ENCODE data around the gene CRACDL.

The CRACDL gene

GRCh38 chr2:98833172-98833916, 102.7 kb downstream of the CRACDL start:
- Histone ChIP-seq H3K27me3 (ENCODE audit: low read depth) (no peaks in the 10 kb centered on the region), H3K36me3 (replicated peaks) (no peaks in the 10 kb centered on the region), H3K4me3 (no peak overlapping the region), H3K9me3 (no peaks in the 10 kb centered on the region), H3K4me1 (no peaks in the 10 kb centered on the region)
- in situ Hi-C loops (cut with MboI; ENCODE audit: low sequenced_read_pairs): loop anchor here (25.0 kb wide), 1 partner anchor 421 kb away; no protein-coding TSS in a partner anchor
- no peak for DNase-seq (ENCODE audit: low spot score in 2 of 2)

- no peaks in the 10 kb centered on the region for H3K9me3 ChIP-seq
- no peak overlapping the region for H3K4me3 ChIP-seq
- H3K4me1 ChIP-seq: no peaks in the 10 kb centered on the region
- no peak for DNase-seq (ENCODE audit: low spot score in 2 of 2)
- in situ Hi-C loops (cut with MboI; ENCODE audit: low sequenced_read_pairs): loop anchor here (25.0 kb wide), 1 partner anchor 420 kb away; no protein-coding TSS in a partner anchor
- H3K27me3 ChIP-seq (ENCODE audit: low read depth): no peaks in the 10 kb centered on the region
- no peaks in the 10 kb centered on the region for H3K36me3 ChIP-seq (replicated peaks)
These were observed 103.9 kb downstream of the CRACDL start for GRCh38 chr2:98832172-98832571.

- in situ Hi-C loops (cut with MboI; ENCODE audit: low sequenced_read_pairs): loop anchor here (25.0 kb wide), 1 partner anchor 418 kb away; no protein-coding TSS in a partner anchor
These were observed 105.4 kb downstream of the CRACDL start for GRCh38 chr2:98830571-98831145.

GRCh38 chr2:98829581-98830270, 106.3 kb downstream of the CRACDL start:
- Histone ChIP-seq H3K36me3 (replicated peaks) (no peaks in the 10 kb centered on the region), H3K27me3 (ENCODE audit: low read depth) (no peaks in the 10 kb centered on the region), H3K4me3 (no peak overlapping the region), H3K9me3 (no peaks in the 10 kb centered on the region), H3K4me1 (no peaks in the 10 kb centered on the region)
- DNase-seq (ENCODE audit: low spot score in 2 of 2): no peak
- in situ Hi-C loops (cut with MboI; ENCODE audit: low sequenced_read_pairs): loop anchor here (25.0 kb wide), 1 partner anchor 417 kb away; no protein-coding TSS in a partner anchor

More at GRCh38 chr2:98830571-98831145, 105.4 kb downstream of the CRACDL start:
- Histone ChIP-seq H3K36me3 (replicated peaks) (no peaks in the 10 kb centered on the region), H3K9me3 (no peaks in the 10 kb centered on the region), H3K4me1 (no peaks in the 10 kb centered on the region), H3K27me3 (ENCODE audit: low read depth) (no peaks in the 10 kb centered on the region), H3K4me3 (no peak overlapping the region)
- no peak for DNase-seq (ENCODE audit: low spot score in 2 of 2)

GRCh38 chr2:98828793-98829371, 107.1 kb downstream of the CRACDL start:
- H3K36me3 ChIP-seq (replicated peaks): no peaks in the 10 kb centered on the region
- H3K9me3 ChIP-seq: no peaks in the 10 kb centered on the region
- no peak for DNase-seq (ENCODE audit: low spot score in 2 of 2)
- H3K4me1 ChIP-seq: no peaks in the 10 kb centered on the region
- in situ Hi-C loops (cut with MboI; ENCODE audit: low sequenced_read_pairs): loop anchor here (25.0 kb wide), 1 partner anchor 417 kb away; no protein-coding TSS in a partner anchor
- no peak overlapping the region for H3K4me3 ChIP-seq
- H3K27me3 ChIP-seq (ENCODE audit: low read depth): no peaks in the 10 kb centered on the region

- Histone ChIP-seq H3K4me3 (no peak overlapping the region), H3K36me3 (replicated peaks) (no peaks in the 10 kb centered on the region), H3K4me1 (no peaks in the 10 kb centered on the region), H3K27me3 (ENCODE audit: low read depth) (no peaks in the 10 kb centered on the region), H3K9me3 (no peaks in the 10 kb centered on the region)
- in situ Hi-C loops (cut with MboI; ENCODE audit: low sequenced_read_pairs): loop anchor here (25.0 kb wide), 1 partner anchor 416 kb away; no protein-coding TSS in a partner anchor
- no peak for DNase-seq (ENCODE audit: low spot score in 2 of 2)
These were observed 107.7 kb downstream of the CRACDL start for GRCh38 chr2:98828369-98828744.

GRCh38 chr2:98827625-98828368, 108.2 kb downstream of the CRACDL start:
- H3K9me3 ChIP-seq: no peaks in the 10 kb centered on the region
- no peak for DNase-seq (ENCODE audit: low spot score in 2 of 2)
- H3K36me3 ChIP-seq (replicated peaks): no peaks in the 10 kb centered on the region
- H3K4me3 ChIP-seq: no peak overlapping the region
- H3K4me1 ChIP-seq: no peaks in the 10 kb centered on the region
- in situ Hi-C loops (cut with MboI; ENCODE audit: low sequenced_read_pairs): loop anchor here (25.0 kb wide), 1 partner anchor 415 kb away; no protein-coding TSS in a partner anchor
- H3K27me3 ChIP-seq (ENCODE audit: low read depth): no peaks in the 10 kb centered on the region

- in situ Hi-C loops (cut with MboI; ENCODE audit: low sequenced_read_pairs): loop anchor here (25.0 kb wide), 1 partner anchor 415 kb away; no protein-coding TSS in a partner anchor
- Histone ChIP-seq H3K9me3 (no peaks in the 10 kb centered on the region), H3K36me3 (replicated peaks) (no peaks in the 10 kb centered on the region), H3K4me3 (no peak overlapping the region), H3K27me3 (ENCODE audit: low read depth) (no peaks in the 10 kb centered on the region), H3K4me1 (no peaks in the 10 kb centered on the region)
- no peak for DNase-seq (ENCODE audit: low spot score in 2 of 2)
These were observed 109.2 kb downstream of the CRACDL start for GRCh38 chr2:98826856-98827255.

GRCh38 chr2:98825858-98826257, 110.2 kb downstream of the CRACDL start:
- Histone ChIP-seq H3K4me1 (no peaks in the 10 kb centered on the region), H3K27me3 (ENCODE audit: low read depth) (no peaks in the 10 kb centered on the region)
- in situ Hi-C loops (cut with MboI; ENCODE audit: low sequenced_read_pairs): loop anchor here (25.0 kb wide), 1 partner anchor 414 kb away; no protein-coding TSS in a partner anchor

GRCh38 chr2:98825404-98825803, 110.6 kb downstream of the CRACDL start:
- in situ Hi-C loops (cut with MboI; ENCODE audit: low sequenced_read_pairs): loop anchor here (25.0 kb wide), 1 partner anchor 413 kb away; no protein-coding TSS in a partner anchor
- Histone ChIP-seq H3K4me1 (no peaks in the 10 kb centered on the region), H3K27me3 (ENCODE audit: low read depth) (no peaks in the 10 kb centered on the region), H3K9me3 (no peaks in the 10 kb centered on the region), H3K36me3 (replicated peaks) (no peaks in the 10 kb centered on the region), H3K4me3 (no peak overlapping the region)
- DNase-seq (ENCODE audit: low spot score in 2 of 2): no peak

More at GRCh38 chr2:98825858-98826257, 110.2 kb downstream of the CRACDL start:
- no peak overlapping the region for H3K4me3 ChIP-seq
- no peaks in the 10 kb centered on the region for H3K9me3 ChIP-seq
- no peak for DNase-seq (ENCODE audit: low spot score in 2 of 2)
- H3K36me3 ChIP-seq (replicated peaks): no peaks in the 10 kb centered on the region

- Histone ChIP-seq H3K4me3 (no peak overlapping the region), H3K4me1 (no peaks in the 10 kb centered on the region), H3K36me3 (replicated peaks) (no peaks in the 10 kb centered on the region), H3K9me3 (no peaks in the 10 kb centered on the region), H3K27me3 (ENCODE audit: low read depth) (no peaks in the 10 kb centered on the region)
- no peak for DNase-seq (ENCODE audit: low spot score in 2 of 2)
- in situ Hi-C loops (cut with MboI; ENCODE audit: low sequenced_read_pairs): loop anchor here (25.0 kb wide), 1 partner anchor 413 kb away; no protein-coding TSS in a partner anchor
These were observed 111.0 kb downstream of the CRACDL start for GRCh38 chr2:98825020-98825350.

GRCh38 chr2:98824256-98825019, 111.6 kb downstream of the CRACDL start:
- in situ Hi-C loops (cut with MboI; ENCODE audit: low sequenced_read_pairs): loop anchor here (25.0 kb wide), 1 partner anchor 412 kb away; no protein-coding TSS in a partner anchor

More at GRCh38 chr2:98824256-98825019, 111.6 kb downstream of the CRACDL start:
- no peaks in the 10 kb centered on the region for H3K27me3 ChIP-seq (ENCODE audit: low read depth)
- H3K9me3 ChIP-seq: no peaks in the 10 kb centered on the region
- no peaks in the 10 kb centered on the region for H3K36me3 ChIP-seq (replicated peaks)
- H3K4me3 ChIP-seq: no peak overlapping the region
- DNase-seq (ENCODE audit: low spot score in 2 of 2): no peak
- H3K4me1 ChIP-seq: no peaks in the 10 kb centered on the region
